GM19023 (cell line): Measurements from ENCODE around the gene IL16.
"Not testable (repeated sequence)": the region's sequence is repeated elsewhere in the genome, so short reads cannot be mapped to it uniquely, and the experiment has no call there.

Source experiments
- ATAC-seq: cut with Tn5 transposase; IDR thresholded peaks from one replicate; pipeline ENCODE4 v1.9.1; 2021; ENCODE audit warnings: mild to moderate bottlenecking, moderate library complexity; ENCODE audit not compliant: unreplicated experiment

Gene IL16

GRCh38 chr15:81196576-81197254, at the start of gene IL16:
TSS of gene IL16 (plus strand) at chr15:81196879. CDS start at chr15:81225400, 28,521 bp downstream.
- no peak for ATAC-seq

- ATAC-seq: no peak
Observed at GRCh38 chr15:81151389-81151788, 45.3 kb upstream of the IL16 start.

DNA sequence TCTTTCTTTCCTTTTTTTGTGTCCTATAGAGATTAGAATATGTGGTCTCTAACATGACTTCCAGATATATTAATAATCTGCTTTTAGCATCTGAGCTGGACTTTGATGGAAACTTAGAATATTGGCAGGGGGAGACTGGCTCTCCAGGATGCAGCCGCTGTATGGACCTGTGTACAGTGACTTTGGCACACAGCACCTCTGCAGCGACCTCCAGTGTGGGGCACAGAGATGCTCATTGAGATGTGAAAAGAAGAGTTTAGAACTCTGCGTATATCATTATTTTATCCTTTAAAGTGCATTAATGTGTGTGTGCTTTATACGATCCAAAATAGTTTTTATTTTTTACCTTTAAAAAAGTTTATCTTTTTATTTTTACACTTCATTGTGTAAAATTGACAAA, 44.3 kb upstream of the IL16 start:
- ATAC-seq: no peak

DNA sequence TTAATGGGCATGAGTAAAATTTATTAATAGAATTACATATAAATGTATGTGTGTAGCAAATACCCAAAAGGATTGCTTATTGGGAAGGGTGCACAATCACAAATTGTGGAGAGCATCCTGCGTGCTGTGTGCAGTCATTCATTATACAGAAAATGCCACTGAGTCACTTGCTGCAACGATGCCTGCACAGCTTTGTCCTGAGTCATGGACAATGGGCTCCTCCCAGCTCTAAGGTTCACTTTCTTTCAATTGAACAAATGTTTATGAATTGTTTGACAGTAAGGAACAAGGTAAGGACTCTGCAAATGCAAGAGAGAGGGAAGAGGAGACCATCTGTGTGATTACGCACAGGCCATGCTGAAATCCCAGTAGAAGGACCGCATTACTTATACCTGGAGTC, 43.9 kb upstream of the IL16 start:
- ATAC-seq: no peak

DNA sequence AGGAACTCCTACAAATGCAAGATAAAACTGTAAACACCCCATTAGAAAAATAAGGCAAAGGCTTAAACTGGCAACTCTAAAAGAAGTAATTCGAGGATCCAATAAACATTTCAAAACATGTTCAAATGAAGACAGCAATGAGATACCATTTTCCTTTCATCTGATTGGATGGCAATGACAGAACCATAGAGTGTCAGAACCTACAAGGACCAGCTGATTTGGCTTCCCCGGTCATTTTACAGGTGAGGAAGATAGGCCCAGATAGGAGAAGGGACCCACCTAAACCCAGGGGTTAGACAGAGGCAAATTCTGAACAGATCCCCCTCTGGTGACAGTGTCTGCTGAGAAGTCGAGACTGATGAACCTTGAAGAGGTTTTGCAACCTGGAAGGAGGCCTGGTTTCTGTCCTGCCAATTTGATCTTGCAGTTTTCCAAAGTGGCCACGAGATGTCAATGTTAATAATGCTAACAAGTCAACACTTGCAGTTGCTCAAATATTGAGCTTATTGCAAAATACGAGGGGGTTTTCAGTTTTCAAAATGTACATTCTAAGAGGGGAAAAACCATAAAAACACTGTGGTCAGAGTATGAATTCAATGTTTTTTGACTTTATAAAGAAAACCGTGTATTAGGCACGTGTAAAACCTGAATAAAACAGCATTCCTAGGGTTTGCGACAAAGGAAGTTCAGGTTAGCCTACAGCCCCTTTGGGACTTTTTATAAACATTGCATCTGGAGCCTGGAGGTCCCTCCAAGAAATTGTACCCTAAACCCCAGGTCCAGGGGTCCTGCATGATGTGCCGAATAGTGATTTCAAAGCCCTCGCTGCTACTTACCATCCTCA, 41.1 kb upstream of the IL16 start:
- no peak for ATAC-seq

GRCh38 chr15:81156324-81156723, 40.4 kb upstream of the IL16 start:
- ATAC-seq: no peak

- no peak for ATAC-seq
Observed at GRCh38 chr15:81157195-81157938, 39.3 kb upstream of the IL16 start.

GRCh38 chr15:81157939-81158223, 38.8 kb upstream of the IL16 start:
- ATAC-seq: no peak

GRCh38 chr15:81158561-81158960, 38.1 kb upstream of the IL16 start:
- ATAC-seq: not testable (repeated sequence)

DNA sequence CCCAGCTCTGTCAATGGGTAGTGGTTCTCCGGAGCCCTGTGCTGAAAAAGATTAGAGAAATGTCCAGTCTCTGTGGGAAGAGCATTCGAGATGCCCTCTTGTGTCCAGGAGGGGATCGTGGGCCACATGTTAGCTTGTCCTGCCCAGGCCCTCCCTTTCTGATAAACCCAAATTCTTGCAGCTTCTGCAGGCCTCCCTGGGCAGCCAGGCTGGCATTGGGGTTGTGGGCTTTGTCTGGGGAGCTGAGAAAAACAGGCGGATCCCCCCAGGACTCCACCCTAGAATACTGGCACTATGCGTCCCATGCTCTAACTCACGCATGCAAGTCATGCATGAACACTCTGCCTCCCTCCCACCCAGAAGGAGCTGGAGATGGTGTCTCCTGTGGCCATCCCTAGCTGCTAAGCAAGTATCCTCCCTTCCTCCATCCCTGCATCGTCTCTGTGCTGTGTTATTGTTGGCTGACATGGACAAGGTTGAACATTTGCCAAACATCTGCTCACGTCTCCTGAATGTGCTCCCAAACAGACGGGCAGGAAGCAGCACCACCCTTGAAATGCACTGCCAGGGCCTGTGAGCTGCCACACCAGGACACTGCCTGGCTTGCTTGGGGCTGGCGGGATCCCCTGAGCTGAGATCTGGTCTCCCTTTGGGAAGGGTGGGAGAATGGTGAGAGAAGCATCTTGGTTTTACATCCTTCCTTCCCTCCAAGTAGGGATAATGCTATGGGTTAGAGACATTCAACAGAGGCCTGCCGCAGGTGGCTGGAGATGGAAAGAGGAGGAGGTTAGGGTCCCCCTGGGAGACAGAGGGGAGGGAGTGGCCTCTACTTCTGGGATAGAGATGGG, 36.1 kb upstream of the IL16 start:
- ATAC-seq: no peak

GRCh38 chr15:81161160-81161673, 35.5 kb upstream of the IL16 start:
- no peak for ATAC-seq

DNA sequence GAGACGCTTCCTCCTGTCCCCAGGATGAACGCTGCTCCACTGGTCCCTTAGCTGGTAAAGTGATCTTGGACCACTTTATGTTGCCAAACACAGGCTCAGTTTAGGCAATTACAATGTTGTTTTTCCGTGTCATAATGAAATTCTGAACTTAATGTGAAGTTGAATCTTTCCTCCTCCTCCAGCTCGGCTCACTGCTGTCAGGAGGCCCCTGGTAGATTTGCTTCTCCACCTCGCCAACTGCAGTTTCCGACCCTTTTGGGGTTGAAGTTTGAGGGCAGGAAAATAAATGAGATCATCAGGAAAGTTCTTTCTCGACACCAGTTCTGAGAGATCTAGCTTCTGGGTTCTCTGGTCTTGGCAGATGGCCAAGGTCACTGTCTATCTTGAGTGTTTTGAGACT, 34.8 kb upstream of the IL16 start:
- ATAC-seq: no peak

DNA sequence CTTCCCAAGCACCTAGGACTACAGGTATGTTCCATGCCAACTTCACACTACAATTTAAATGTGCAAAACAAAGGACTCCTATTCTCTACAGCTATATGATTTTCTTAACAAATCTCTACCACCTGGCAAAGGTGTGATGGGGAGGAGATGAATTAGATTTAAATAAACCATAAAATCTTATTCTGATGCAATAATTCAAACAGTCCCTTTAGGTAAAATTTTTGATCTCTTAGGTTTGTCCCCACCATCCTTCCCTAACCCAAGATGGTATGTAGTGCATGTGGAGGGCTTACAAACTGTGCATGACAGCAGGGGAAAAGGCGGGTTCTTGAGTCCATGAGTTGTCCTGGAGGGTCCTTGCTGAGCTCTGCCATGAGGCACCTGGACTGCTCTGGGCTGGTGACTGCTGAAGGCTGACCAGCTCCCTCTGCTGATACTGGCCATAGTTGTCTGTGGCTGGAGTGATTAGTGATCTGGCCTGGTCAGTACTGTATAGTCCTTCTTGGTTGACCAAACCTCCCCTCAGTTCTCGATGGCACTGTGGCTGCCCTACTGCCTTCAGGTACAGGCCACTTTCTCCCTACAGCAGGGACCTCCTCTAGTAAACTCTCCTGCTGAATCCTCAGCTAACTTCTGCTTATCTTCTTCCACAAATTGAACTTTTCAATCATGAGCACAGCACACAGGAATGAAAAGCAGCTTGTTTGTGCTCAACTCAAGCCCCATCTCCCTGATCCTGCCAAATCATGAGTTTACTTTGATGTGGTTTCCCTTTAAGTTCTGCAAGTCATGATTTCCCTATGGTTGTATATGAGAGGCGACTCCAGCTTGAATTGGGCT, 32.5 kb upstream of the IL16 start:
- no peak for ATAC-seq

DNA sequence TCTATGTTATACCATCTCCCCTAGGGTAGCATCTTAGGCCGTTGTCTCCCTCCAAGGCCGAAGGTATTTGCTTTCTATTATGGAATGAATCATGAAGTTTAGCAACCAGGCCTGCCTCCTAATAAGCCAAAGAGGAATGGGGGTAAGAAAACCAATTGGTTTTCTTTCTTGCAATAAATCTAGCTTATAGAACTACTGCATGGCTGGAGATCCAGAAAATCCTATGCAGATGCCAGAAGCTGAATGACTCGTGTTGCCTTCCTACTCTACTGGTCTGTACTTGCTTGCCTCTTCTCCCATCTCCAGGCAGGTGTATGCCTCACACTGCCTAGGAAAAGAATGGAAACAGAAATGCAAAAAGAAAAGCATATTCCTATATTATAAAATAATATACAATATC, 31.1 kb upstream of the IL16 start:
- ATAC-seq: no peak

- no peak for ATAC-seq
Observed at GRCh38 chr15:81166636-81167305, 29.9 kb upstream of the IL16 start.

- ATAC-seq: no peak
Observed at GRCh38 chr15:81168131-81168526, 28.6 kb upstream of the IL16 start.

GRCh38 chr15:81168644-81169043, 28.0 kb upstream of the IL16 start:
- no peak for ATAC-seq

DNA sequence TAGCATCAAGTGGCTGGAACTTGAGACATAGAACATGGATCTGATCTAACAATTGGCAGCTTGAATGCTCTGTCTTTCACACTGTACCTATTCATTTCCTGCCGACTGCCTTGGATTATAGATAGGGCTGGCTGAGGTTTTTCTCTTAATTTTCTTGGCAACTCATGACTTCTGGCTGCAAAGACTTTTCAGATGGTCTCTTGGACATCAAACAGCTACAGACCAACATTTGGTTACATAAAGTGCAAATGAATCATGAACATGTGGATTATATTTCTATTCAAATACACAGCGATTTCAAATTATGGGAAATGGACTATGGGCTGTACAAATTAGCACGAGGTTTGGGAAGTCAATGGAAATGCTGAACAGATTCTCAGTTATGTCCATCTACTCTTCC, 26.2 kb upstream of the IL16 start:
- no peak for ATAC-seq

DNA sequence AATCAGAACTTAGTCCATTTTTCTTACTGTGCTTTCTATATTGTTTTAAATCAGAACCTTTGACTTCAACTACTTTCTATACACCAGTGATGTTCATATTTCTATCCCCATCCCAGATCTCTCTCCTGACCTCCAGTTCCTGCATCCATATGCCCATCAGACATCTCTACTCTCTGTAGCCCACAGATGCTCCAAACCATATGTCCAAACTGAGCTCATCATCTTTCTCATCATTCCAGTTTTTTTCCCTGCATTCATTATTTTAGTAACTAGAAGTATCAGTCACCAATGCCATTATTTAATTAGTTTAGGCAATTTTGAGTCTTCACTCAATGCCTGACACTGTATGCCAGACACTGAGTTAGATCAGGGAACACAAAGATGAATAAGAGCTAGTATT, 25.4 kb upstream of the IL16 start:
- no peak for ATAC-seq
